Right lobe of liver (tissue), 4 donors: ENCODE results near the gene TMIGD1.

Source experiments
- CTCF ChIP-seq, 4 donors: fragments of 200-600 bp in 3 of 4; fragments of 450-650 bp in 1 of 4; IDR thresholded peaks; one replicate each; pipeline versions ENCODE4 v1.5.1 to v1.8.0; 2016 to 2022; ENCODE audit warnings: antibody characterized with exemption in 4 of 4, mild to moderate bottlenecking in 2 of 4
- POLR2A ChIP-seq: fragments of 450-650 bp; IDR thresholded peaks from one replicate; pipeline ENCODE4 v1.6.1; 2017; ENCODE audit warnings: antibody characterized with exemption, mild to moderate bottlenecking
- donor health status: DM: no; HTN: no; CAD: no.
- donor health status: DM: no; HTN: no; CAD: no.
- donor health status: DM: no; HTN: yes; CAD: no.

- TF ChIP-seq CTCF (IDR thresholded peaks at IDR 0.05) = no peak
- TF ChIP-seq POLR2A = no peak
These were observed 23.6 kb upstream of the TMIGD1 start for GRCh38 chr17:30357476-30357875.
